SJCRH30 (cell line): Measurements from ENCODE around the gene GPBAR1. TPM values are rescaled to one million over a fixed set of nuclear protein-coding genes. Genes with fewer than 3 reads are reported as not detected.

Experiments
- DNase-seq, 2 experiments: peaks; one replicate each; pipeline ENCODE4 v3.0.0-alpha.2; 2015 to 2020
- H3K27ac ChIP-seq: fragments of 250-450 bp; sonication (Bioruptor Pico); 2 replicates; pipeline ENCODE4 v1.5.1; 2020; ENCODE audit warnings: mild to moderate bottlenecking, moderate library complexity
- H3K27me3 ChIP-seq: fragments of 250-450 bp; sonication (Bioruptor Pico); 2 replicates; pipeline ENCODE4 v1.5.1; 2020; ENCODE audit warnings: mild to moderate bottlenecking, moderate library complexity
- H3K36me3 ChIP-seq: fragments of 250-450 bp; sonication (Bioruptor Pico); 2 replicates; pipeline ENCODE4 v1.5.1; 2020; ENCODE audit warnings: mild to moderate bottlenecking, moderate library complexity
- H3K4me1 ChIP-seq: fragments of 250-450 bp; sonication (Bioruptor Pico); 2 replicates; pipeline ENCODE4 v1.5.1; 2020; ENCODE audit warnings: mild to moderate bottlenecking, moderate library complexity
- H3K4me3 ChIP-seq: fragments of 250-450 bp; sonication (Bioruptor Pico); 2 replicates; pipeline ENCODE4 v1.5.1; 2020; ENCODE audit warnings: mild to moderate bottlenecking, moderate library complexity
- H3K9me3 ChIP-seq: fragments of 250-450 bp; sonication (Bioruptor Pico); replicated peaks from 2 replicates; pipeline ENCODE4 v1.5.1; 2020; ENCODE audit warnings: mild to moderate bottlenecking, moderate library complexity
- total RNA-seq: library from RNA; depleted of rRNA; stranded (reverse); fragments of >200 nt; shearing (Covaris generic); gene quantifications from 2 replicates; pipeline ENCODE4 v1.2.3, GENCODE V29; 2014; rRNA removed

The GPBAR1 gene
- total RNA-seq, 1 experiment from 2014 or later = 0.24 TPM

- DNase-seq = no peak
These were observed 52.5 kb downstream of the GPBAR1 start for GRCh38 chr2:218313356-218313755.

More at GRCh38 chr2:218313356-218313755, 52.5 kb downstream of the GPBAR1 start:
- peaks cover 15% of the 10 kb centered on the region; the same call in 1 of the 2 replicates for H3K4me1 ChIP-seq
- no peaks in the 10 kb centered on the region for H3K27me3 ChIP-seq
- H3K36me3 ChIP-seq = no peaks in the 10 kb centered on the region
- H3K9me3 ChIP-seq = no peaks in the 10 kb centered on the region
- H3K4me3 ChIP-seq = no peak overlapping the region
- H3K27ac ChIP-seq = no peak overlapping the region

Other genes with a start within 250 kb of the GPBAR1 start
- not detected in 2 replicates for gene RUFY4, start 191.8 kb upstream of the GPBAR1 start, total RNA-seq
- not detected in 2 replicates for gene CXCR2, start 135.0 kb upstream of the GPBAR1 start, total RNA-seq
- not detected in 2 replicates for gene CXCR1, start 94.1 kb upstream of the GPBAR1 start, total RNA-seq
- gene ARPC2, start 43.8 kb upstream of the GPBAR1 start, total RNA-seq = 141 and 150 TPM in 2 replicates
- gene AAMP, start 9.1 kb downstream of the GPBAR1 start, total RNA-seq = 125 and 149 TPM in 2 replicates
- 49.8 and 57.9 TPM in 2 replicates for gene PNKD, start 9.5 kb downstream of the GPBAR1 start, total RNA-seq
- gene TMBIM1, start 31.5 kb downstream of the GPBAR1 start, total RNA-seq = 10.3 and 11.2 TPM in 2 replicates
- not detected in 2 replicates for gene CATIP, start 95.8 kb downstream of the GPBAR1 start, total RNA-seq
- gene SLC11A1, start 121.3 kb downstream of the GPBAR1 start, total RNA-seq = 0.35 and 0.36 TPM in 2 replicates
- 61.5 and 69.9 TPM in 2 replicates for gene CTDSP1, start 138.9 kb downstream of the GPBAR1 start, total RNA-seq
- gene VIL1, start 158.1 kb downstream of the GPBAR1 start, total RNA-seq = 0.02 and 0.03 TPM in 2 replicates